ENCODE results near the gene MTMR3.

Gene MTMR3

DNA sequence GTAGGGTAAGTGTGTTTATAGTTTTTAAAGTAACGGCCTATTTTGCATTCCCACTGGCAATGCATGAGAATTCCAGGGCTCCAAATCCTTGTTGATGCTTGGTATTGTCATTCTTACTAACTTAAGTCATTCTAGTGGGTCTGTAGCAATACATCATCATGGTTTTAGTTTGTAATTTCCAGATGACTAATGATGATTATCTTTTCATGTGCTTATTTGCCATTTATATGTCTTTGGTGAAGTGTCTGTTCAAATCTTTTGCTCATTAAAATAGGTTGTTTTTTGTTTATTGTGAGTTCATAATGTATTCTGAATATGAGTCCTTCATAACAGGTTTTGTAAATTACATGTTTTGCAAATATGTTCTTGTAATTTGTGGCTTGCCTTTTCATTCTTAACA is 31.2 kb downstream of the MTMR3 start:
- DNase-seq (ENCODE audit: low spot score) (peak; percentile 60), FAIRE-seq (peak; percentile 86)

DNA sequence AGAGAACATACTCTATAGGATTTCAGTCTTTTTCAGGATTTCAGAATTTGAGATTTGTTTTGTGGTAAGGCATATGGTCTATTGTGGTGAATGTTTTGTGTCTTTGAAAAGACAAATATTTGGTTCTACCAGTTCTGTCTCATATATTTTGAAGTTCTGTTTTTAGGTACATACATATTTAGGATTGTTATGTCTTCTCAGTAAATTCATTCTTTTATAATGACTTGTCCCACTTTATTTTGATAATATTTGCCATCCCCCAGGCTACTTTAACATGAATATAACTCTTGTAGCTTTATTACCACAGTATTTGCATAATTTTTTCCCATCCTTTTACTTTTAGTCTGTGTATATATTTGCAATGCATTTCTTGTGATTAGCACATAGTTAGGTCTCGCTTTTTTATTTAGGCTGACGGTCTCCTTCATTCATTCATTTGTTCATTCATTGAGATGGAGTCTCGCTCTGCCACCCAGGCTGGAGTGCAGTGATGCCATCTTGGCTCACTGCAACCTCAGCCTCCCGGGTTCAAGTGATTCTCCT is 32.1 kb downstream of the MTMR3 start:
- DNase-seq (ENCODE audit: low spot score) (no peak), FAIRE-seq (peak; percentile 47)

DNA sequence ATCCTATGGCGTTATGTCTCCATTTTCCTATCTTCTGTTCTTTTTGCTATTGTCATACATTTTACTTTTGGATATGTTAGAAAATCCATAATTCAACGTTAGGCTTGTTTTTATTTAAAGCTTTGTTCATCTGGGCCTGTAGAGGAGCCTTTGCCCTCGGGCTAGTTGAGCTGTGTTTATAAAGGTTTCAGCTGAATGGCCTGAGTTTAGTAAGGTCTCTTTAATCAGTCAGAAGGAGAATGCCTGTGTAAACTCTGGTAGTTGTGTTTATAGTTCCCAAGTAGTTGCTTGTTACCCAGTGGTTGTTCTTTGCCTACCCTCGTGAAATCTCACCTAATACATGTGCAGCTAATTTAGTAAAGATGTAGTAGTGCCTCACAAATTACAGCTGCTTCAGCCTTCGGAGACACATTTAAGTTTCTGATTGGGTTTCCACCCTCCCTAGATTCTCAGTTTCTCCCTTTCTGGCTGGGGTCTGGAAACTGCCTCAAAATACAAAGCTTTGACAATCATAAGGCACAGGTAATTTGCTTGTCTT is 33.1 kb downstream of the MTMR3 start:
- FAIRE-seq (no peak), DNase-seq (ENCODE audit: low spot score) (no peak)

DNA sequence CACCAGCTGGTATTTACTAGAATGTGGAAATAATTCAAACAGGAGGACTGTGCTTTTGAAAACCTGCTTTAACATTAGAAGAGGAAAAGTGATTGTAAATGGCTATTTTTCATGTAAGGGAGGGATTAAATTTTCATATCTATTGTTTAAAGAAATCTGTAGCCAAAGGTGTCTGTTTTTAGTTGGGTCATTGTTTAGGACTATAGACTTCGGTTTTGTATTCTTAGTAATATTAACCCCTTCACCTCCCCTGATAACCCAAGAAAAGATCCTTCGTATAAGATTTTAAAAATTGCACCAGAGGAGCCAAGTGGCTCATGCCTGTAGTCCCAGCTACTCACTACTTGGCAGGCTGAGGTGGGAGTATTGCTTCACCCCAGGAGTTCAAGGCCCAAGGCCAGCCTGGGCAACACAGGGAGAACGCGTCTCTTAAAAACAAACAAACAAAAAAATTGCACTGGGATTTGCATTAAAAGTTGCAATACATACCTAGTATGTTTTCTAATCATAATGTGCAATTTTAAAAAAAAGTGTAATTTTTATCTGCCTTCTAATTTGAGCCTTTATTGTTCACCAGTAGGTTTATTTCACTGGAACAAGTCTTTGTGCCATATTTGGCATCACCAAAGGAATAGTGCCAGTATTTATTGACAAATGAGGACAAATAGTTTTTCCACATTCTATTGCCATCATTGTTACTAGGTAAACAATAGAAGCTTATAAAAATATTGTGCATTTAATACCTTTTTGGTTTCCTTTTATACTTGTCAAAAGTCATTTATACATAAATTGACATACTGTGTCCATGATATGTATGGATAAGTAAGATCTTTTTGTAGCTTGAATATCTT is 34.3 kb downstream of the MTMR3 start:
- FAIRE-seq (no peak), DNase-seq (ENCODE audit: low spot score) (no peak)

DNA sequence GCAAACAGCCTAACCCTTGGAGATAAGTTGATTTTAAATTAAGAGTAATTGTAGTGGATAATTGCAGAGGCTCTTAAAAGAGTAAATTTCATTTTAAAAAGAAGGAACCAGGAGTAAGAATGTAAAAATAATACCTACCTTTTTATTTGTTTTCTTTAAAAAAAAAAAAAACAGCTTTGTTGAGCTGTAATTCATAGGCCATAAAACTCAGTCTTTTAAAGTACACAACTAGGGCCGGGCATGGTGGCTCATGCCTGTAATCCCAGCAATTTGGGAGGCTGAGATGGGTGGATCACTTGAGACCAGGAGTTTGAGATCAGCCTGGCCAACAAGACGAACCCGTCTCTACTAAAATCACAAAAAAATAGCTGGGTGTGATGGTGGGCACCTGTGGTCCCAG is 42.4 kb downstream of the MTMR3 start:
- DNase-seq (ENCODE audit: low spot score): no peak
- no peak for FAIRE-seq

DNA sequence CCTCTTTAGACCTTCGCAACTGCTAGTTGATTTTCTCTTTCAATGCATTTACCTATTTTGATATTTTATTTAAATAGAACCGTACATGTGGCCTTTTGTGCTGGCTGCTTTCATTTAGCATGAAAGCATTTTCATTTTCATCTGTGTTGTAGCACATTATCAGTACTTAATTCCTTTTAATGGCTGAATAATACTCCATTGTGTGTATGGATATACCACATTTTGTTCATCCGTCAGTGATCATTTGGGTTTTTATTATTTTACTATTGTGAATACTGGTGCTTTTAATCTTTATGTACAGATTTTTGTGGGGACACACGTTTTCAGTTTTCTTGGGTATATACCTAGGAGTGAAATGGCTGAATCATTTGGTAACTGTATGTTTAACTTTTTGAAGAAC is 43.1 kb downstream of the MTMR3 start:
- no peak for FAIRE-seq
- DNase-seq (ENCODE audit: low spot score): no peak

DNA sequence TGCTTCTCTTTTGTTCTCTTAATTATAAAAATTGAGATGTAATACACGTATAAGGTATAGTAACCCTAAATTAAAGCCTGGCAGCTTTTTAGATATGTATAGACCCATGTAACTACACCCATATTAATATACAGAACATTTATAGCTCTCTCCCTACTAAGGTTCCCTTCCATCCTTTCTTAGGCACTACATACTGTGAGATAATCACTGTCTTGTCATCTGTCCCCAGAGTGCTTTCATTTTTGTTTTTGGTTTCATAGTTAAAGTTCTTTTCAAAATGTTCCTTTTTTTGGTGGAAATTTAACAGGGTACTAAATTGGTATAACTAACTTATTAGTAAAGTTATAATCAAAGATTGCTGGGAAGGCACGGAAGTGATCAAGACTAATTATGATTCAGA is 49.2 kb downstream of the MTMR3 start:
- DNase-seq (ENCODE audit: low spot score) (no peak), FAIRE-seq (no peak)

DNA sequence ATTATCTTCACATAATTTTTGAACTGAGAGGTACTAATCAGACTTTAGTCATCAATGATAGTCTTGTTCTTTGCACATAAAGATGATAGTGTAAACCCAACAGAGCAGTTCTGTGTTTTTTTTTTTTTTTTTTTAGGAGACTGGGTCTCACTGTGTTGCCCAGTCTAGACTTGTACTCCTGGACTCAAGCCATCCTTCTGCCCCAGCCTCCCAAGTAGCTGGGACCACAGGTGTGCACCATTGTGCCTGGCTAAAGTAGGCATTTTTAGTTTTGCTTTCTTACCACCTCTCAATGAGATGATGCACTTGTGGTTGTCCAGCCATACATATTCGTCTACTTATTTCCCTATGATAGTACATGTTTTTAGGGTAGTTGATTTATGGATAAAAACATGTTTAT is 50.6 kb downstream of the MTMR3 start:
- no peak for DNase-seq (ENCODE audit: low spot score)
- no peak for FAIRE-seq

DNA sequence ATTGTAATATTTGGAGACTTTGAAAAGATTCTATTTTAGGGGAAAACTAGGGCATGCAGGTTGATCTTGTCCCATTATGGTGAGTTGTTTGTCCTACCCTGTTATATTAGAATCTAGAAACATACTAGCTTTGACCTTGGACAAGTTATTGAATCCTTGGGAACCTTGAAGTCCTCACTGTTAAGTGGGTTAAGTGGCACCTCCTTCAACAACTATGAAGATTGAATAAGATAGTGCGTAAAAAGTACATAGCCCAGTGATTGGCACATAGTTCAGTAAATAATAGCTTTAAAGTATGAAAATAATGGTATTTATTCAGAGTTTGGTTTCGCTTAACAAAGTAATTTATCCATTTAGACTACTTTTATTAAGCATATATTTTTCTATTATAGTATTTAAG is 51.6 kb downstream of the MTMR3 start:
- no peak for FAIRE-seq
- no peak for DNase-seq (ENCODE audit: low spot score)

DNA sequence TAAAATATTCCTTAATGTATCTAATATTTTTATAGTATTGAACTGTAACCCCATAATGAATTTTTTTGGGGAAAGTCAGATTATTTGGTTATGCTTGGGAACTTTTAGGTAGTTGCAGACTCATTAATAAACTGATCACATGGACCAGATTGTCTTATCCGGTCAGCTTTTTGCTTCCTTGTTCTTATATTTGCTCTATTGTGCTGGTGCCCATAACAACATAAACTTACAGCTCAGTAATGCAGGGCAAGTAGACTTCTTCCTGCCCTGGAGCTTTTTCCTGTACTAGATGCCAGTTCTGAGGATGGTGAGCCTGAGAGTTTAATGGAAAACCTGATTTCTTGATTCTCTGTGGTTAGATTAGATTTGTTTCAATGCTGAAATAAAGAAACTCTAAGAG is 53.2 kb downstream of the MTMR3 start:
- no peak for FAIRE-seq
- no peak for DNase-seq (ENCODE audit: low spot score)

DNA sequence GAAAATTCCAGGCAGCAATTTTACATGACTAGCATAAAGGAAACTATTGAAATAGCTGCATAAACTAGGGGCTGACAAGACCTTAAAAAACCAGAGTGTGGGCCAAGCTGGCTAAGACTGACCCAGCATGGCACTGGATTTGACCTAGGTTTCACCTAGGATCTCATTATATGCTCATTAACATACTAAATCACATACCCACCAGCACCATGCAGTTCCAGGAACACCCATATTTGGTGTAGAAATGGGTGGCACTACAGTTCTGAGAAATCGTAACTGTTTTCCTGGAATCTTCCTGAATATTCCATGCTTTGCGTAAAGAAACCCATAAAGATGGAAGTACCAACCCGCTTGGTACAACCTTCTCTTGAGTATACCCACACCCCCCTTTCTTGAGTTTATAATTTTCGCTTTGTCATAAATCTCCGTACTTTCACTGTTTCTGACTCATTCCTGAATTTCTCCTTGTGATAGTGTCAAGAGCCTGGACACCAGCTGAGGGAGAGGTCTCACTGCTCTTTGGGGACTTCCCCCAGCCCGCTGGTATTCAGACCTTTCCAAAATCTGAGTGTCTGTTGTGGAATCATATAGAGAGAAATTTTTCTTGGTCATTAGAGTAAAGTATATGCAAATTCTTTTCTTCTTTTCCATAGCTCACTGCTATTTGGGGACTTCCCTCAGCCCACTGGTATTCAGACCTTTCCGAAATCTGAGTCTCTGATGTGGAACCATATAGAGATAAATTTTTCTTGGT is 55.1 kb downstream of the MTMR3 start:
- FAIRE-seq (no peak), DNase-seq (ENCODE audit: low spot score) (peak; percentile 45)

DNA sequence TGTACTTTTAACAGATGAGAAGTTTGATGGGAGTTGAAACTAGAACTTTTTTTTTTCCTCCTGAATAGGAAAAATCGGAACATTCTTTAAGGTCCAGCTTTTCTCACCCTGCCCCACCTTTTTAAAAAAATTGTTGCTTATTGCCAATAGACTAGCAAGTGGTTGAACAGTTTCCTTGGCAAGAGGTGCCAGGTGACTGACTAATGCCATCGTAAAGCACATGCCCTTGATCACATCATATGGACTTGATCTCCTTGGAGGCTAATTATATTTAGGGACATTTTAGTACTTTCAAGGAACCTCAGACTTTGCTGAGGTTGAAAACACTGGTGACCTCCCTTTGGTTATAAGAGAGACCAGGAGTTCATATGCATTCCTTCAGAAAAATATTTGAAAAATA is 57.6 kb downstream of the MTMR3 start:
- no peak for FAIRE-seq
- DNase-seq (ENCODE audit: low spot score): no peak

DNA sequence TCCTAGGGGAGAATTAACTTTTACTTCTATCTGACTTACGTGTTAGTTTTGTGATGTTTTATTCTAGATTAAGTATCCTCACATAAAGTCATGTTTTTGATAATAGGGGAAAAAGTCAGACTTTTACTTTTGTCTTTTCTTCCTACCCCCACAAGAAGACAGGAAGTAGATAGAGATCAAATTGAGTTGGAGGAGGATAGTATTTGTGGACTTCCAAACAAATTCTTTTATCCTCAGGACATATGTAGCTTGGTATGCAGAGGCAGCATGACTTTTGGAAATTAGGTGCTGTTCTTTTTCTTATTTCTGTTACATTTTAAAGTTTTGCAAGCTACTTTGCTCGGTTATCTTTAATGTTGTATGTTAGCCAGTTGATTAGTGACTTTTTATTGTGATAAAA is 61.4 kb downstream of the MTMR3 start:
- FAIRE-seq (no peak), DNase-seq (ENCODE audit: low spot score) (no peak)

DNA sequence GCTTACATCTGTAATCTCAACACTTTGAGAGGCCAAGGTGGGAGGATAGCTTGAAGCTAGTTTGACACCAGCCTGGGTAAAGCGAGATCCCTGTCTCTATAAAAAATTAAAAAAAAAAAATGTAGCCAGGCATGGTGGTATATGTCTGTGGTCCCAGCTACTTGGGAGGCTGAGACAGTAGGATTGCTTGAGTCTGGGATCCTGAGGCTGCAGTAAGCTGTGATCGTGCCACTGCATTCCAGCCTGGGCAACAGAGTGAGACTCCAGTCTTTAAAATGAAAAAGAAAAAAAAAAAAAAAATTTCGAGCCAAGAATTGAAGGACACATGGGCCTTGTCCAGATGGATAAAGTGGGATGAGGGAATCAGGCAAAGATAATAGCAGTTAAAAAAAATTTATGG is 62.5 kb downstream of the MTMR3 start:
- DNase-seq (ENCODE audit: low spot score): no peak
- no peak for FAIRE-seq

DNA sequence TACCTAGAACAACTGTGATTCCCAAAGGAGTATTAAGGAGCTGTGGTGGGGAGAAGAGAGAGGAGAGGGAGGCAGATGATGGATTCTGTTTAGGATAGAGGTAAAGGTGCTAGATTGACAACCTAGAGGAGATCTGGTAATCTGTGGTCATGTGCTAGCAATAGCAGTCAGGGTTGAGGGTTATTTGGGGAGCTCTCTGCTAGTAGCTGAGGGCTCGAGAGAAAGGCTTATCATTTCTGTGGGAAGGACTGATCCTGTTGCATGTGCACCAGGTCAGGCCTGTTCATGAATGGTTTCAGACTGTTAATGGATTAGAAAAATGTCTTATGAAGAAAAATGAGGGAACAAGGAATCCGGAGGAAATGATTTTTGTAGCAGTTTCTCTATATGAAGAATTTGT is 63.2 kb downstream of the MTMR3 start:
- no peak for FAIRE-seq
- DNase-seq (ENCODE audit: low spot score): no peak

DNA sequence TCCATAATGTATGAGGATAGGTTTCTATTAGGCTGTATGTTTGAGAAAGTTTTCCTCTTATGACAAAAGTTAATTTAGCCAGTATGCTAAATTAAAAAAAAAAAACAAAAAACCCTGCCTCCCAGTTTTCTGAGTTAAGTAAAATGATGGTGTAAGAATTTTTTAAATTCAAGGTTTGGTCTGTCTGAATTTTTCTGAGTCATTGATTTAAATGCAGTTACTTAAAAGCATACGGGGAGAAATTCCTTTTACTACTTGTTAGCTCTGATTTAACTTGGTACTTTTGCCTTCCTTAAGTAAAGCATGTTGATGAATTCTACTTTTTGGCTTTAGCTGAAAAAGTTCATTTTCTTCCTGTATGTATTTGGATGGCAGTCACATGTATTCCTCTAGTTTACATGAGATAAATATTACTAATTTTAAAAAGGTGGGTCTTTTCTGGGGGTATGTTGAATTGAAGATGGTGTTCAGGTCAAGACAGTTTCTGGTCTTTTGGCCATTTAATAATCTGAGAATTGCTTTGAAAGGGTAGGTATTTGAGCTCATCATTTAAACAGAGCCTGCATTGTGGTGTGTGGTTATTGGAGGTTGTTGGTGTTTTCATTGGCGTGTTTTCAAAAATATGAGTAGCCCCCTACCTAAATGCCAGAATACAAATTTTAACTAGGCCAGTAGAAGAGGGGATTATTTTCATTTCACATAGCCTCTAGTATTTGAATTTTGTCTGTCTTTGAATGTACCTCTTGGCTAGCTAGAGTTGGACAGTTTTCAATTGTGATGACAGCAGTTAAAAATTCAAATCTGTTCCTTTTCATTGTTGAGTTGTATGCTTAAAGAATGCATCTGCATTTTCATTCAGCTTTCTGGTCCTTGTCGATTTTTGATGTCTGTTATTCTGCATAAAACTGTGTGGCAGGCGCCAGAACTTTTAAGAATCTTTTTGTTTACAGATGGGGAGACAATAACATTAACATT is 64.7 kb downstream of the MTMR3 start:
- peak; percentile 8 for FAIRE-seq
- no peak for DNase-seq (ENCODE audit: low spot score)

DNA sequence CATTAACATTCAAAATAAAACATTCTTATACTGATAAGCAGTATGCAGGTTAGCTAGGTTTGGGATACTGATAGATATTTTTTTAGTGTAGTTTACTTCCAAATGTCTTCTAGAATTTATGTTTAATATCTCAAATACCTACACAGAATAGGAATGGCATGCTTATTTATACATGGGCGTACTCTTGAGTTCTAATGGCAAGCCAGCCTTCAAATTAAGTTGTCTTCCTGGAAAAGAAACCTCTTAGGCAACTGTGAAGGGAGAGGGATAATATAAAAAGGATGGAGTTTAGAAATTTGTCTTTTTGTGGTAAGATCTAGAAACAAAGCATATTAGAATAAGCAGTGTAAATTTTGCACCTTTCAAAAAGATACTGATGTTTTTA is 65.4 kb downstream of the MTMR3 start:
- no peak for DNase-seq (ENCODE audit: low spot score)
- FAIRE-seq: no peak

DNA sequence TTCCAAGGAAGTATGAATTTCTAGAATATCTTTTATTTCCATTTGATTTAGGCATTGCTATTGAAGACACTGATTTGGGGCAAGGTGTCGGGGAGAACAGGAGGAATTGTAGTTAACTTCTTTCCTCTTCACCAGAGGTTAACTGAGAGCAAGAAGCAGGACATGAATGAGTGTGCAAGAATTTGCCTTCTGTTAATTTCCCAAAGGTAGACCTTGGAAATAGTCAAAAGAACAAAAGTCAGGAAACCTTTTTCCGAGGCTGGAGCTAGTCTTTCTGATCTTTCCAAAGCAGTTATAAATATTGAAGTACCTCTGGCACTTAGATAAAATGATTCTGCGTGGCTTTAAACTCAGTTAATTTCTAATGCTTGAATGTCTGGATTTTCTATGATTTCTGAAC is 66.9 kb downstream of the MTMR3 start:
- DNase-seq (ENCODE audit: low spot score) (no peak), FAIRE-seq (no peak)

DNA sequence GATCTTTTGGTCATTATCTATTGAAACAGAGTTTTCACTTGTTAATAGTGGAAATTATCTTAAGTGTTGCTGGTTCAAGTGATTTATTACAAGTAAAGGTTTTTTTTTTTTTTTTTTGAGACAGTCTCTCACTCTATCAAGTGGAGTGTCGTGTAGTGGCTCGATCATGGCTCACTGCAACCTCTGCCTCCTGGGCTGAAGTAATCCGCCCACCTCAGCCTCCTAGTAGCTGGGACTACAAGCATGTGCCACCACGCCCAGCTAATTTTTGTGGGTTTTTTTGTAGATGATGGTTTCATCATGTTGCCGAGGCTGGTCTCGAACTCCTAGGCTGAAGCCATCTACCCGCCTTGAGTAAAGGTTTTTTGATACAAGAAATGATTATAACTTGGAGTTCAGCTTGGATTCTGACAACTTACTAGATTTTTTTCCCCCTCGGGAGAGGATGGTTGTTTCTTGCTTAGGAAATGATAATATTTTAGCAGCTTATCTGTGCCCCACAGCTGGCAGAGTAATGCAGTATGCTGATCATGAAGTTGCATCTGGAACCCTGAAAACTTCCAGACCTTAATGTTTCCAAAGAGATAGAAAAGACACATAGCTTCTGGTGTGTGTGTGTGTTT is 68.9 kb downstream of the MTMR3 start:
- FAIRE-seq: no peak
- DNase-seq (ENCODE audit: low spot score): no peak

DNA sequence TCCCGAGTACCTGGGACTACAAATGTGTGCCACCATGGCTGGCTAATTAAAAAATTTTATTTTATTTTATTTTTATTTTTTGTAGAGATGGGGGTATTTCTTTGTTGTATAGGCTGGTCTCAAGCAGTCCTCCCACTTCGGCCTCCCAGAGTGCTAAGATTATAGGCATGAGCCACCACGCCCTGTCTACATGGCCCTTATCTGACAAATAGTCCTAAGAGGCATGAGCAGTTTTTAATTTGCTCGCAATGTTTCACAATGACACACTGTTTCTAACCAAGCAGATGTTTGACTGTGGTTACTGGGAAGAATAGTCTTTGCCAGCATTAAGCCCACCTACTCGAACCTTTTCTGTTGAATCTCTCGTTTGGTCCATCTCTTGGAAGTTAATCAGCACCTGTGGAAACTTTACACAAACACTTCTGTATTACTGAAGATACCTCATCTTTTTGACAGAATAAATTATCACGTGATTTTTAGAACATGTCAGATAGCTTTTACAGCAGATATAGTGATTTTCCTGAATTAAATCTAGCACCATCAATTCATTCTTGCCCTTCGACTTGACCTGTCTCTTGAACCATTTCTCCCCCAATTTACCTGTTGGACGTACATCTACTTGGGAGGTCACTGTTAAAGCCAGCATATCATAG is 71.4 kb downstream of the MTMR3 start:
- FAIRE-seq (no peak), DNase-seq (ENCODE audit: low spot score) (no peak)
